SU-DHL-6 (cell line): Measurements from ENCODE around the gene CLPX.
"Not testable (repeated sequence)": the region's sequence is repeated elsewhere in the genome, so short reads cannot be mapped to it uniquely, and the experiment has no call there.

Experiments used
- H2AFZ ChIP-seq: fragments of 200-600 bp; sonication (generic); 2 replicates; pipeline ENCODE4 v1.6.1; 2014; ENCODE audit warnings: low read depth, mild to moderate bottlenecking, moderate library complexity, mixed read lengths, antibody characterized with exemption, low read length; ENCODE audit not compliant: severe bottlenecking
- H3F3A ChIP-seq: fragments of 200-600 bp; shearing (Covaris generic); 2 replicates; pipeline ENCODE4 v1.6.0; 2016; ENCODE audit warnings: antibody characterized with exemption, mild to moderate bottlenecking; ENCODE audit not compliant: insufficient read depth
- H3K27ac ChIP-seq: fragments of 200-600 bp; sonication (generic); 2 replicates; pipeline ENCODE4 v1.5.1; 2016; ENCODE audit warnings: low read depth, mild to moderate bottlenecking, low read length, moderate library complexity, mixed read lengths
- H3K27me3 ChIP-seq: fragments of 200-600 bp; sonication (generic), shearing (Covaris generic); 2 replicates; pipeline ENCODE4 v1.6.0; 2014; ENCODE audit warnings: mild to moderate bottlenecking, low read length
- H3K36me3 ChIP-seq: fragments of 200-600 bp; sonication (generic); 2 replicates; pipeline ENCODE4 v1.6.1; 2014; ENCODE audit warnings: mild to moderate bottlenecking, low read length, mixed read lengths
- H3K4me2 ChIP-seq: fragments of 300-600, 200-600 bp; shearing (Covaris generic), sonication (generic); 2 replicates; pipeline ENCODE4 v1.6.0; 2014; ENCODE audit warnings: low read length, low read depth, mild to moderate bottlenecking; ENCODE audit not compliant: poor library complexity, severe bottlenecking
- H3K4me3 ChIP-seq: fragments of 200-600 bp; sonication (generic); 2 replicates; pipeline ENCODE4 v1.5.1; 2014; ENCODE audit warnings: antibody characterized with exemption, low read length, mild to moderate bottlenecking, mixed read lengths; ENCODE audit not compliant: insufficient read depth, poor library complexity, severe bottlenecking
- H3K79me2 ChIP-seq: fragments of 200-600 bp; sonication (generic); 2 replicates; pipeline ENCODE4 v1.6.1; 2014; ENCODE audit warnings: mild to moderate bottlenecking, low read length, moderate library complexity; ENCODE audit not compliant: insufficient read depth
- H3K9ac ChIP-seq: fragments of 200-600 bp; sonication (generic); 2 replicates; pipeline ENCODE4 v1.7.0; 2014; ENCODE audit warnings: mild to moderate bottlenecking, low read length
- H3K9me2 ChIP-seq: fragments of 200-600 bp; sonication (generic); replicated peaks from 2 replicates; pipeline ENCODE4 v1.6.1; 2014; ENCODE audit warnings: low read length; ENCODE audit not compliant: insufficient read depth
- H3K9me3 ChIP-seq: fragments of 200-600 bp; sonication (generic); 2 replicates; pipeline ENCODE4 v1.6.1; 2014; ENCODE audit warnings: low read length, mixed read lengths; ENCODE audit not compliant: insufficient read depth
- H4K20me1 ChIP-seq: fragments of 200-600 bp; sonication (generic); 2 replicates; pipeline ENCODE4 v1.6.1; 2014; ENCODE audit warnings: low read depth, mild to moderate bottlenecking, antibody characterized with exemption, low read length, moderate library complexity, mixed read lengths
- CTCF ChIP-seq: fragments of 200-600 bp; sonication (generic); IDR thresholded peaks from one replicate; pipeline ENCODE4 v1.5.1; 2017; ENCODE audit warnings: antibody characterized with exemption, mild to moderate bottlenecking, low read length, moderate library complexity; ENCODE audit not compliant: insufficient read depth, poor library complexity, severe bottlenecking
- EZH2phosphoT487 ChIP-seq: fragments of 200-600 bp; sonication (generic), shearing (Covaris generic); conservative IDR thresholded peaks from 2 replicates; pipeline ENCODE4 v1.6.1; 2018; ENCODE audit warnings: mild to moderate bottlenecking, antibody characterized with exemption, low read length, moderate library complexity, mixed read lengths

CLPX gene

GRCh38 chr15:65231306-65231705, 46.2 kb upstream of the CLPX start:
- Histone ChIP-seq H4K20me1 (no peaks in the 10 kb centered on the region), H2AFZ (no peak overlapping the region), H3K4me2 (no peak overlapping the region), H3F3A (no peaks in the 10 kb centered on the region), H3K9me3 (no peaks in the 10 kb centered on the region), H3K79me2 (no peaks in the 10 kb centered on the region), H3K27ac (no peak overlapping the region), H3K27me3 (no peaks in the 10 kb centered on the region), H3K36me3 (no peaks in the 10 kb centered on the region), H3K9me2 (no peaks in the 10 kb centered on the region), H3K4me3 (no peak overlapping the region), H3K9ac (no peak overlapping the region)
- TF ChIP-seq CTCF (no peak), EZH2phosphoT487 (no peak)

DNA sequence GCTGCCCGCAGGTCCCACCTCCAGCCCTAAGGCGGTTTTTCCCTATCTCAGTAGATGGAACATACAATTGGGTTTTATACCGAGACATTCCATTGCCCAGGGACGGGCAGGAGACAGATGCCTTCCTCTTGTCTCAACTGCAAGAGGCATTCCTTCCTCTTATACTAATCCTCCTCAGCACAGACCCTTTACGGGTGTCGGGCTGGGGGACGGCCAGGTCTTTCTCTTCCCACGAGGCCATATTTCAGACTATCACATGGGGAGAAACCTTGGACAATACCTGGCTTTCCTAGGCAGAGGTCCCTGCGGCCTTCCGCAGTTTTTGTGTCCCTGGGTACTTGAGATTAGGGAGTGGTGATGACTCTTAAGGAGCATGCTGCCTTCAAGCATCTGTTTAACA, 41.8 kb upstream of the CLPX start:
- not testable (repeated sequence) for H3K4me3 ChIP-seq, H3K27me3 ChIP-seq, H3K9me2 ChIP-seq, H3K27ac ChIP-seq, H3K9me3 ChIP-seq, H3K79me2 ChIP-seq, H3K36me3 ChIP-seq, H3K9ac ChIP-seq, H4K20me1 ChIP-seq, H3F3A ChIP-seq, H3K4me2 ChIP-seq, H2AFZ ChIP-seq

DNA sequence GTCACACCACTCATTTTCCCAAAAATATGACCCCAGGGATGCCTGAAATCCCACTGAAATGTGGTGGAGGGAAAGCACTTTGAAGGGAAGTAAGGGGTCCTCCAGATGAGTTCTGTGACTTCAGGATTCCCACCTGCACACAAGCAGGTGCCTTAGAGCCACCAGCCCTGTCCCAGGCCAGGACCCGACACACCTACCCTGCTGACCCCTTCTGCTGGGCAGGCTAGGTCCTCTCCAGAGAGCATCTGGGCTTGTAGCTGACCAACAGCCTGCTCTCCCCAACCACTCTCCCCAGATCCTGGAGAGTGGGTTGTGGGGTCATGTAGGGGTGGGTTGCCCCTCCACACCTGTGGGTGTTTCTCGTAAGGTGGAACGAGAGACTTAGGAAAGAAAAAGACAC, 41.1 kb upstream of the CLPX start:
- no peaks in the 10 kb centered on the region for H3K27me3 ChIP-seq
- no peak overlapping the region for H3K9ac ChIP-seq
- no peaks in the 10 kb centered on the region for H3K36me3 ChIP-seq
- TF ChIP-seq CTCF, result no peak
- H3K4me3 ChIP-seq, result no peak overlapping the region
- H3K79me2 ChIP-seq, result no peaks in the 10 kb centered on the region
- no peaks in the 10 kb centered on the region for H4K20me1 ChIP-seq
- no peak overlapping the region for H3K4me2 ChIP-seq
- H3K9me2 ChIP-seq, result no peaks in the 10 kb centered on the region
- no peaks in the 10 kb centered on the region for H3K9me3 ChIP-seq
- no peaks in the 10 kb centered on the region for H3F3A ChIP-seq
- no peak overlapping the region for H3K27ac ChIP-seq
- no peak overlapping the region for H2AFZ ChIP-seq

DNA sequence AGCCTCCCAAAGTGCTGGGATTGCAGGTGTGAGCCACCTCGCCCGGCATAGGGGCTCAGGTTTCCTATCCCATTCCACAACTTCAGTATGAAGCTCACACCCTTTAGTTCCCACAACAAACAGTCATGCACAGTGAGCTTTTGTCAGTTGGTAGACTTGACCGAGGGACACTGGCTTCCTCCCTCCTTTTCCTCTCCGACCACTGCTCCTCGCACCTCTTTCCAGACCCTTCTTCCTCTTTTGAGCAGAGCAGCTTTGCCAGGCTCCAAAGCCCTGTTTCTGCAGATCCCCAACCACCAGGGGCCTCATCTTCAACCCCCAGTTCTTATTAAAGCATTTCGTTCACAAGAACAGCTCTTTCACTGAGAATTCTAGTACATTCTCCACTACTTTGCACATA, 38.9 kb upstream of the CLPX start:
- Histone ChIP-seq H3K79me2 (no peaks in the 10 kb centered on the region), H3F3A (no peaks in the 10 kb centered on the region), H3K4me3 (no peak overlapping the region), H3K9ac (no peak overlapping the region), H3K9me3 (no peaks in the 10 kb centered on the region), H3K9me2 (no peaks in the 10 kb centered on the region), H2AFZ (no peak overlapping the region), H3K36me3 (no peaks in the 10 kb centered on the region), H3K27me3 (no peaks in the 10 kb centered on the region), H3K4me2 (no peak overlapping the region), H3K27ac (no peak overlapping the region), H4K20me1 (no peaks in the 10 kb centered on the region)
- TF ChIP-seq EZH2phosphoT487, result no peak
- no peak for TF ChIP-seq CTCF
